ENCODE data around the gene HYAL3. TPM values are rescaled to one million over a fixed set of nuclear protein-coding genes. Genes with fewer than 3 reads are reported as not detected.

The HYAL3 gene
- total and polyA plus RNA-seq, 10 donors: 0.73 to 3.8 (median 2.5) TPM

DNA sequence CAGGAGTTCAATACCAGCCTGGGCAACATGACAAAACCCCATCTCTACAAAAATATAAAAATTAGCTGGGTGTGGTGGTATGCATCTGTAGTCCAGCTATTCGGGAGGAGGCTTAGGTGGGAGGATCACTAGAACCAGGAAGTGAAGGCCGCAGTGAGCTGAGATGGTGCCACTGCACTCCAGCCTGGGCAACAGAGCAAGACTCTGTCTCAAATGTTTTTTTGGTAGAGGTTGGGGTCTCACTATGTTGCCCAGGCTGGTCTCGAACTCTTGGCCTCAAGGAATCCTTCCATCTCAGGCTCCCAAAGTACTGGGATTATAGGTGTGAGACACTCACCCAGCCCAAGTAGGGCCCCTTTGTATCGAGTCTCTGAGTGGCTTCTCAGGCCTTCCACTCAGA lies 5.1 kb downstream of the HYAL3 start:
- no peaks in the 10 kb centered on the region for H3K9me3 ChIP-seq
- DNase-seq: no peak
- TF ChIP-seq CTCF (IDR thresholded peaks at IDR 0.05 in 8 of 11, conservative IDR thresholded peaks at IDR 0.05 in 3 of 11): no peak
- TF ChIP-seq POLR2A (IDR thresholded peaks at IDR 0.05): no peak
- no peak for TF ChIP-seq POLR2AphosphoS5 (IDR thresholded peaks at IDR 0.05)
- H3K4me3 ChIP-seq: no peak overlapping the region
- no peak overlapping the region for H3K27ac ChIP-seq
- H3K4me1 ChIP-seq: peaks cover 25 to 55% (median 40%) of the 10 kb centered on the region in 6 donors
- H3K27me3 ChIP-seq (replicated peaks in 1 of 7): no peaks in the 10 kb centered on the region
- WGBS, 5 donors: 78 to 93% (median 89%) methylated on average over 4 of the region's 4 CpGs
- H3K36me3 ChIP-seq: peaks cover 0 to 26% (median 12%) of the 10 kb centered on the region in 6 donors
- intact Hi-C loops (cut with DNase I; ENCODE audit: low total_unique reads): no loop called here

DNA sequence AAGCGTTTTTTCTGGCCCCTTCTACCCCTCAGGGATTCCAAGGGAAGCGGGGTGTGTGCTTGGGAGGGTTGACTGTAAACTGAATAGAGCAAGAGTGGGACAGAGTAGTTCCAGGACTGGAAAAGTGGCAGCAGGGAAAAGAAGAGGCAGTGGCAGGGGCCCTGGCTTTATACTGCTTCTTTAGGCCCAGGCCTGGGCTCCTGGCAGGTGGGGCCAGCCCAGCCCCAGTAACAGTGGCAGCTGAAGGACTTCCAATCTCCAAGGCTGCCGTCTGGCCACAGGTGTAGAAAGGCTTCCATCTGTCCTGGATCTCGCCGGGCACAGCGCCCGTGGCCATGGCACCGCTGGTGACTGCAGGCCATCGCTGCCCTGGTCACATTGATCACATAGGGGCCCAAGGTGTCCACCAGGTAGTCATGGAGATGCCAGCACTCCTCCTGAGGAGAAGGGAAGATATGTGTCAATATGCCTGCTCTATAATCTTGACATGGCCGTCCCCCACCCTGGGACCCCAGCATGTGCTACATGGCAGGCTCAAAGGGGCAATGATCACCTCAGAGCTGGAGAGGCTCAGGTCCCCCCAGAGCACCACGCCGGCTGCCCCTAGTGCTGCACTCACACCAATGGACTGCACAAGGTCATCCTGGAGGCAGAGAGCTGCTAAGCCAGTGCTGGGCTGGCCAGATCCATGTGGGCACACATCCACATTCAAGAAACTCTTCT lies 6.0 kb downstream of the HYAL3 start:
- Histone ChIP-seq H3K4me1 (peaks cover 17 to 46% (median 33%) of the 10 kb centered on the region in 6 donors), H3K27ac (peak overlapping the region; percentile 45 to 88 (median 77)), H3K36me3 (peaks cover 0 to 35% (median 21%) of the 10 kb centered on the region in 6 donors), H3K27me3 (replicated peaks in 1 of 7) (no peaks in the 10 kb centered on the region), H3K9me3 (no peaks in the 10 kb centered on the region), H3K4me3 (peak overlapping the region in 3 of 8 donors; percentile 96 to 100 (median 98))
- 71 to 86% (median 84%) methylated on average over 10 to 12 of the region's 12 CpGs for WGBS, 5 donors
- TF ChIP-seq POLR2A (IDR thresholded peaks at IDR 0.05): no peak
- TF ChIP-seq POLR2AphosphoS5 (IDR thresholded peaks at IDR 0.05): peak in 1 of 3 donors; percentile 17
- intact Hi-C loops (cut with DNase I; ENCODE audit: low total_unique reads): no loop called here
- peak; percentile 86 for DNase-seq

DNA sequence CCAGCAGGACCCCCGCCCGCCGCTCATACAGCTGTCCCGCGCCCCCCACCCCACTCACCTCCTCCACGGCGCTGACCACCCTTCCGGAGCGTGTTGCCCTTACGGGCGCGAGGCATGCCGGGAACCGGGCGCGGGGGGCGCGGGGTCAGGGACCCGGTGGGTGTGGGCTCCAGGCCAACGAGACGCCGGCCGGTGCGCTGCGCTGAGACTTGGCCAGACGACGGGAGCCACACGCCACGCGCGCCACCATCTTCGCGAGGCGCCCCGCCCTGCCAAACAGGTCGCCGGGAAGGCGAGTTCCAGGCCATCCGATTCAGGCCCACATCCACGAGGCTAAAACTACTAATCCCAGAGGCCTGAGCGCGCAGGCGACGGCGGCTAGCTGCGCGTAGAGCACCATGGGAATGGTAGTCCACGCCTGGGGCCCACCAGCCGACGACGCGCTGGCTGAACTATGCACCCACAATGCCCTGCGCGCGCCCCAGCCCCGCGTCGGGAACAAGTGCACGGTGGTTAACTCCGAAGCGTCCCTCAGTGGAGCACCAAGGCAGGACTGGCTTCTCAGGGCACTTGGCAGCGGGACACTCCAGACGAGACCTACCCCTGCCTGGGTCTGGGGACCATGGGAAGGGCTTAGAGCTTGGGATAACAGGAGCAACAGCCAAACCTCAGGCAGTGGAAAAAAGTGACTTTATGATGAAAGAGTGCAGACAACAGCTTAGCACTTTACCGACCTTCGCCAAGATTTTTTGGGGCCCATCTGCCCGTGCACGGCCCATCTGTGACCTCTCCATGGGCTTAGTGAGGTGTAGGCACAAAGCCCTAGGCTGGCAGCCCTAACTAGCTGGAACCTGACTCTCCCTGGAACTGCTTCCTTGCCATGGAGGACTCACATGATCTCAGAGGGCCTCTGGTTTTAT lies 6.8 kb downstream of the HYAL3 start, which contains the start of gene IFRD2:
IFRD2 (minus strand) TSS at position 271 of the 920 bp plus-strand sequence; CDS start at position 116, 155 bp downstream.
- Histone ChIP-seq H3K27me3 (replicated peaks in 1 of 7) (no peaks in the 10 kb centered on the region), H3K27ac (peak within 1 kb of the TSS; percentile 67 to 88 (median 79)), H3K9me3 (no peaks in the 10 kb centered on the region), H3K36me3 (peaks cover 0 to 43% (median 29%) of the 10 kb centered on the region in 6 donors), H3K4me3 (peak within 1 kb of the TSS; percentile 89 to 100 (median 98)), H3K4me1 (peaks cover 13 to 38% (median 27%) of the 10 kb centered on the region in 6 donors)
- 1 to 11% (median 2%) methylated on average over 9 to 67 of the region's 67 CpGs for WGBS, 5 donors
- intact Hi-C loops (cut with DNase I; ENCODE audit: low total_unique reads): no loop called here
- TF ChIP-seq POLR2A (IDR thresholded peaks at IDR 0.05) (peak in 1 of 3 donors; percentile 14), POLR2AphosphoS5 (IDR thresholded peaks at IDR 0.05) (peak; percentile 90 to 96 (median 91)), CTCF (IDR thresholded peaks at IDR 0.05 in 8 of 11, conservative IDR thresholded peaks at IDR 0.05 in 3 of 11) (peak in 4 of 11 experiments; percentile 17 to 35 (median 24))
- peak; percentile 99 for DNase-seq

GRCh38 chr3:50290161-50290641 lies 9.0 kb downstream of the HYAL3 start:
- no peaks in the 10 kb centered on the region for H3K27me3 ChIP-seq (replicated peaks in 1 of 7)
- no peak overlapping the region for H3K4me3 ChIP-seq
- intact Hi-C loops (cut with DNase I; ENCODE audit: low total_unique reads): no loop called here
- H3K36me3 ChIP-seq: peaks cover 0 to 48% (median 40%) of the 10 kb centered on the region in 6 donors
- TF ChIP-seq CTCF (IDR thresholded peaks at IDR 0.05 in 8 of 11, conservative IDR thresholded peaks at IDR 0.05 in 3 of 11) (no peak), POLR2AphosphoS5 (IDR thresholded peaks at IDR 0.05) (no peak), POLR2A (IDR thresholded peaks at IDR 0.05) (no peak)
- peaks cover 13 to 33% (median 24%) of the 10 kb centered on the region in 6 donors for H3K4me1 ChIP-seq
- DNase-seq: peak; percentile 82
- WGBS, 5 donors: 89 to 97% (median 95%) methylated on average over 15 to 16 of the region's 16 CpGs
- no peaks in the 10 kb centered on the region for H3K9me3 ChIP-seq
- no peak overlapping the region for H3K27ac ChIP-seq
